ENCODE measurements around the gene ZBTB7C. TPM values are rescaled to one million over a fixed set of nuclear protein-coding genes. Genes with fewer than 3 reads are reported as not detected.

Gene ZBTB7C
- total and polyA plus RNA-seq, 2 of the 4 experiments (the other 2 are of a cell fraction) = not detected

- CTCF ChIA-PET = no interaction called here
- POLR2A ChIA-PET (ENCODE audit: unreplicated experiment) = no interaction called here
- H2AK9ac ChIP-seq (replicated peaks; ENCODE audit: low read depth, low read length, poor library complexity) = no peak overlapping the region
- no peaks in the 10 kb centered on the region for H3K9me3 ChIP-seq (ENCODE audit: control insufficient read depth, insufficient read depth, low read length)
- no peak overlapping the region for H4K5ac ChIP-seq (ENCODE audit: low read depth, low read length)
- in situ Hi-C loops (cut with MboI; ENCODE audit: low sequenced_read_pairs) (no loop called here), intact Hi-C loops (cut with micrococcal nuclease) (no loop called here), dilution Hi-C loops (cut with HindIII; ENCODE audit: low sequenced_read_pairs, unreplicated experiment) (no loop called here)
- H3K79me1 ChIP-seq (ENCODE audit: low read depth in 1 of 2, low read length in 2 of 2) = no peaks in the 10 kb centered on the region
- H3K4me1 ChIP-seq (ENCODE audit: control insufficient read depth, insufficient read depth, low read length) = no peaks in the 10 kb centered on the region
- DNase-seq = no peak
- H3K9me1 ChIP-seq (ENCODE audit: insufficient read depth, low read length) = no peaks in the 10 kb centered on the region
- no peaks in the 10 kb centered on the region for H3K36me3 ChIP-seq (ENCODE audit: control insufficient read depth, insufficient read depth, low read length)
- no peak for TF ChIP-seq MAZ (IDR thresholded peaks at IDR 0.05; ENCODE audit: borderline replicate concordance, low read depth, low read length)
- TF ChIP-seq SMC3 (IDR thresholded peaks at IDR 0.05; ENCODE audit: low read depth, low read length) = no peak
- no peak for TF ChIP-seq RFX5 (IDR thresholded peaks at IDR 0.05; ENCODE audit: low read depth, low read length)
- TF ChIP-seq POLR2A (IDR thresholded peaks at IDR 0.05; ENCODE audit: low read depth, low read length) = no peak
- TF ChIP-seq, protein P1, sequence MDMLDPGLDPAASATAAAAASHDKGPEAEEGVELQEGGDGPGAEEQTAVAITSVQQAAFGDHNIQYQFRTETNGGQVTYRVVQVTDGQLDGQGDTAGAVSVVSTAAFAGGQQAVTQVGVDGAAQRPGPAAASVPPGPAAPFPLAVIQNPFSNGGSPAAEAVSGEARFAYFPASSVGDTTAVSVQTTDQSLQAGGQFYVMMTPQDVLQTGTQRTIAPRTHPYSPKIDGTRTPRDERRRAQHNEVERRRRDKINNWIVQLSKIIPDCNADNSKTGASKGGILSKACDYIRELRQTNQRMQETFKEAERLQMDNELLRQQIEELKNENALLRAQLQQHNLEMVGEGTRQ (IDR thresholded peaks at IDR 0.05; ENCODE audit: low read depth, low read length) = no peak
- TF ChIP-seq RCOR1 (IDR thresholded peaks at IDR 0.05; ENCODE audit: insufficient replicate concordance, low read length) = no peak
- H3K18ac ChIP-seq (ENCODE audit: low read depth, low read length) = no peak overlapping the region
- H4K20me1 ChIP-seq (ENCODE audit: insufficient read depth, low read length) = no peaks in the 10 kb centered on the region
- no peak overlapping the region for H3K4ac ChIP-seq (ENCODE audit: low read depth, low read length)
- no peak overlapping the region for H3K4me2 ChIP-seq (ENCODE audit: low read depth, low read length)
- H4K8ac ChIP-seq (ENCODE audit: low read depth in 2 of 2, low read length in 2 of 2) = no peak overlapping the region
- ATAC-seq (ENCODE audit: low read depth) = no peak
- WGBS, 2 experiments (ENCODE audit: extremely low coverage in 2 of 2, insufficient read length in 1 of 2) = 100% methylated on average over 1 of the region's 3 CpGs; no CpG with 5 or more reads in 1 of the 2 experiments
- H2BK5ac ChIP-seq (ENCODE audit: low read depth, low read length, poor library complexity, severe bottlenecking) = no peak overlapping the region
- H2AK5ac ChIP-seq (ENCODE audit: low read depth, low read length) = no peak overlapping the region
- BruUV-seq (replicated peaks) = no TSS peak
- no peak overlapping the region for H3K27ac ChIP-seq (ENCODE audit: insufficient read depth, low read length)
- no peak overlapping the region for H2BK20ac ChIP-seq (ENCODE audit: low read depth, low read length)
- no peak overlapping the region for H3K23ac ChIP-seq (ENCODE audit: low read depth, low read length)
- H3K4me3 ChIP-seq (ENCODE audit: insufficient read depth, low read depth, low read length) = no peak overlapping the region
- H3K14ac ChIP-seq (replicated peaks; ENCODE audit: low read depth, low read length) = no peak overlapping the region
- no peak overlapping the region for H2AFZ ChIP-seq (replicated peaks; ENCODE audit: low read length, poor library complexity)
- no peak overlapping the region for H3K56ac ChIP-seq (ENCODE audit: extremely low read depth, insufficient read depth, low read length)
- no peak overlapping the region for H2BK120ac ChIP-seq (ENCODE audit: low read depth, low read length)
- H4K91ac ChIP-seq (ENCODE audit: insufficient read depth, low read depth, low read length) = no peak overlapping the region
- no peak overlapping the region for H3K9ac ChIP-seq (ENCODE audit: low read depth, low read length)
- H2BK15ac ChIP-seq (ENCODE audit: low read depth, low read length) = no peak overlapping the region
- peaks cover 30% of the 10 kb centered on the region for H3K27me3 ChIP-seq (ENCODE audit: control insufficient read depth, insufficient read depth, low read length)
Observed at GRCh38 chr18:48334845-48335244, 74.3 kb downstream of the ZBTB7C start.
